Smooth muscle cell (in vitro differentiated cells): ENCODE data around the gene PDLIM5. TPM values are rescaled to one million over a fixed set of nuclear protein-coding genes. Genes with fewer than 3 reads are reported as not detected.

Experiments used
- DNase-seq: peaks from one replicate; lab custom pipeline; 2025; ENCODE audit not compliant: unreplicated experiment; lab: John Stamatoyannopoulos, UW
- H2AFZ ChIP-seq: fragments of 200-600 bp; sonication (generic); 2 replicates; pipeline ENCODE4 v1.6.0; 2016; ENCODE audit warnings: antibody characterized with exemption, low read depth, mild to moderate bottlenecking
- H3F3A ChIP-seq: fragments of 200-600 bp; sonication (generic); 2 replicates; pipeline ENCODE4 v1.6.0; 2017; ENCODE audit warnings: antibody characterized with exemption, low read depth
- H3K27ac ChIP-seq: fragments of 200-600 bp; sonication (generic); 2 replicates; pipeline ENCODE4 v1.5.1; 2016; ENCODE audit warnings: low read depth, mild to moderate bottlenecking
- H3K27me3 ChIP-seq: fragments of 200-600 bp; sonication (generic); 2 replicates; pipeline ENCODE4 v1.6.1; 2016; ENCODE audit warnings: low read depth, mild to moderate bottlenecking
- H3K36me3 ChIP-seq: fragments of 200-600 bp; sonication (generic); 2 replicates; pipeline ENCODE4 v1.5.1; 2016; ENCODE audit warnings: low read depth
- H3K4me1 ChIP-seq: fragments of 200-600 bp; sonication (generic); 2 replicates; pipeline ENCODE4 v1.5.1; 2016; ENCODE audit warnings: low read depth
- H3K4me2 ChIP-seq: fragments of 200-600 bp; sonication (generic); 2 replicates; pipeline ENCODE4 v1.6.0; 2016; ENCODE audit warnings: mild to moderate bottlenecking
- H3K4me3 ChIP-seq: fragments of 200-600 bp; sonication (generic); 2 replicates; pipeline ENCODE4 v1.5.1; 2016; ENCODE audit warnings: mild to moderate bottlenecking
- H3K79me2 ChIP-seq: fragments of 200-600 bp; sonication (generic); 2 replicates; pipeline ENCODE4 v1.6.0; 2016; ENCODE audit warnings: low read depth, mild to moderate bottlenecking
- H3K9ac ChIP-seq: fragments of 200-600 bp; sonication (generic); 2 replicates; pipeline ENCODE4 v1.6.0; 2016; ENCODE audit warnings: low read depth
- H3K9me3 ChIP-seq: fragments of 200-600 bp; sonication (generic); replicated peaks from 2 replicates; pipeline ENCODE4 v1.5.1; 2016; ENCODE audit warnings: low read depth
- H4K20me1 ChIP-seq: fragments of 200-600 bp; sonication (generic); 2 replicates; pipeline ENCODE4 v1.6.0; 2016; ENCODE audit warnings: low read depth
- WGBS: methylation state at CpG from one replicate; pipeline ENCODE4 v1.1.7; 2016; ENCODE audit warnings: low lambda C conversion rate; 5-methylcytosine and 5-hydroxymethylcytosine counted together
- polyA plus RNA-seq: library from polyadenylated mRNA; unstranded; fragments of >200 nt; fragmentation: Nextera tagmentation; extraction: Ambion mirVana; gene quantifications from 2 replicates; pipeline ENCODE4 v1.2.1, GENCODE V29; 2016
- total RNA-seq: library from RNA; depleted of rRNA; stranded (reverse); fragments of >200 nt; gene quantifications from 2 replicates; pipeline ENCODE4 v1.2.3, GENCODE V29; 2014
- TF ChIP-seq, protein P1 (sequence below): fragments of 200-600 bp; sonication (generic); IDR thresholded peaks from 2 replicates; pipeline ENCODE4 v1.5.1; 2017; ENCODE audit warnings: borderline replicate concordance, mild to moderate bottlenecking, antibody characterized with exemption; ENCODE audit not compliant: insufficient read depth, poor library complexity, severe bottlenecking

Gene PDLIM5
- total and polyA plus RNA-seq, 2 experiments from 2014 or later = 129 to 150 TPM

DNA sequence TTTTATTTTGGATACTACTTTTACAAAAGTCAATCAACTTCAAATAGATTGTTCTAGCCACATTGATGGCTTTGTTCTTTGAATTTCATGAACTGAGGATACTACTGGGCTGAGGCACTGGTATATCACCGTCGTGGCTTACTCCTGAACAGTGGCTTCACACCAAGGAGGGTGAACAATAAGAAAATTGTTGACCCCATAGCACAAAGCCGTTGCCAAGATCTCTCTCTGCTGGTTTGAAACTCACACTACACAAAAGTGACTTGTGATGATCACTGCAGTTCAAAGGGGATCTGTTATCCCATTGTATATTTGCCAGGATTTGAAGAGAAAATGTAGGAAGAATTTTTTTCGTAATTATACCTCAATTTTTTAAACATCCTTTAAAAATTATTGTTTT lies 119.6 kb downstream of the PDLIM5 start:
- 91% methylated on average over 4 of the region's 4 CpGs for WGBS

DNA sequence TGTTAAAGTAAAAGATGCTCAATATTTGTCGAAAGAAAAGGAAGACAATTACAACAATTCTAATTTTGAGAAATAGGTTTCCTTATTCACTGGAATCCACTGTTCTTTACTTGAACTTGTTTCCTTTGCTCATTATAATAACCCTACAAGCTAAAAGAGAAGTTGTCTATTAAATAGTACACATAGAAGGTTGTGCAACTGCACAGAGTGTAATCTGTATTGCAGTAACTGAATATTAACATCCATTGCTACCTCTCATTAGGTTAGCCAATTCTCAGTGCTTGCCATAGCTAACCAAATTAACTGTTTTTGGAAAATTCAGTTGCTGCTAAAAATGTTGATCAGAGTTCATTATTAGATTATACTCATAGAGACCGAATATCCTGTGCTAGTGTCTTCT lies 120.0 kb downstream of the PDLIM5 start:
- H4K20me1 ChIP-seq = no peaks in the 10 kb centered on the region
- H3F3A ChIP-seq = peaks cover 12% of the 10 kb centered on the region
- 99% methylated on average over 2 of the region's 2 CpGs for whole genome bisulfite sequencing
- no peaks in the 10 kb centered on the region for H3K9me3 ChIP-seq
- TF ChIP-seq, protein P1, sequence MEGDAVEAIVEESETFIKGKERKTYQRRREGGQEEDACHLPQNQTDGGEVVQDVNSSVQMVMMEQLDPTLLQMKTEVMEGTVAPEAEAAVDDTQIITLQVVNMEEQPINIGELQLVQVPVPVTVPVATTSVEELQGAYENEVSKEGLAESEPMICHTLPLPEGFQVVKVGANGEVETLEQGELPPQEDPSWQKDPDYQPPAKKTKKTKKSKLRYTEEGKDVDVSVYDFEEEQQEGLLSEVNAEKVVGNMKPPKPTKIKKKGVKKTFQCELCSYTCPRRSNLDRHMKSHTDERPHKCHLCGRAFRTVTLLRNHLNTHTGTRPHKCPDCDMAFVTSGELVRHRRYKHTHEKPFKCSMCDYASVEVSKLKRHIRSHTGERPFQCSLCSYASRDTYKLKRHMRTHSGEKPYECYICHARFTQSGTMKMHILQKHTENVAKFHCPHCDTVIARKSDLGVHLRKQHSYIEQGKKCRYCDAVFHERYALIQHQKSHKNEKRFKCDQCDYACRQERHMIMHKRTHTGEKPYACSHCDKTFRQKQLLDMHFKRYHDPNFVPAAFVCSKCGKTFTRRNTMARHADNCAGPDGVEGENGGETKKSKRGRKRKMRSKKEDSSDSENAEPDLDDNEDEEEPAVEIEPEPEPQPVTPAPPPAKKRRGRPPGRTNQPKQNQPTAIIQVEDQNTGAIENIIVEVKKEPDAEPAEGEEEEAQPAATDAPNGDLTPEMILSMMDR = no peak
- no peak overlapping the region for H3K9ac ChIP-seq
- H2AFZ ChIP-seq = no peak overlapping the region
- no peak overlapping the region for H3K4me3 ChIP-seq
- no peak for DNase-seq
- peaks cover 6% of the 10 kb centered on the region for H3K36me3 ChIP-seq
- H3K27ac ChIP-seq = no peak overlapping the region
- no peak overlapping the region for H3K4me2 ChIP-seq
- H3K4me1 ChIP-seq = peaks cover 22% of the 10 kb centered on the region
- peaks cover 90% of the 10 kb centered on the region for H3K79me2 ChIP-seq
- H3K27me3 ChIP-seq = no peaks in the 10 kb centered on the region

More for the DNA sequence above, 119.6 kb downstream of the PDLIM5 start:
- H3K27me3 ChIP-seq = no peaks in the 10 kb centered on the region
- H2AFZ ChIP-seq = no peak overlapping the region
- peaks cover 12% of the 10 kb centered on the region for H3F3A ChIP-seq
- TF ChIP-seq, protein P1 = no peak
- H3K79me2 ChIP-seq = peaks cover 90% of the 10 kb centered on the region
- no peak for DNase-seq
- no peaks in the 10 kb centered on the region for H3K9me3 ChIP-seq
- H3K9ac ChIP-seq = no peak overlapping the region
- H3K4me1 ChIP-seq = peaks cover 18% of the 10 kb centered on the region
- no peak overlapping the region for H3K4me2 ChIP-seq
- no peak overlapping the region for H3K4me3 ChIP-seq
- H3K27ac ChIP-seq = no peak overlapping the region
- no peaks in the 10 kb centered on the region for H4K20me1 ChIP-seq
- H3K36me3 ChIP-seq = peaks cover 3% of the 10 kb centered on the region

GRCh38 chr4:94574050-94574449 lies 122.3 kb downstream of the PDLIM5 start:
- no peak overlapping the region for H3K4me2 ChIP-seq
- WGBS = 95% methylated on average over 9 of the region's 9 CpGs
- H3K4me1 ChIP-seq = peaks cover 37% of the 10 kb centered on the region
- H3K4me3 ChIP-seq = no peak overlapping the region
- no peak overlapping the region for H3K9ac ChIP-seq
- peaks cover 12% of the 10 kb centered on the region for H3F3A ChIP-seq
- no peak overlapping the region for H3K27ac ChIP-seq
- H3K9me3 ChIP-seq = no peaks in the 10 kb centered on the region
- TF ChIP-seq, protein P1 = no peak
- no peak for DNase-seq
- peaks cover 71% of the 10 kb centered on the region for H3K79me2 ChIP-seq
- H3K36me3 ChIP-seq = peaks cover 6% of the 10 kb centered on the region
- H4K20me1 ChIP-seq = no peaks in the 10 kb centered on the region
- H2AFZ ChIP-seq = no peak overlapping the region
- no peaks in the 10 kb centered on the region for H3K27me3 ChIP-seq

DNA sequence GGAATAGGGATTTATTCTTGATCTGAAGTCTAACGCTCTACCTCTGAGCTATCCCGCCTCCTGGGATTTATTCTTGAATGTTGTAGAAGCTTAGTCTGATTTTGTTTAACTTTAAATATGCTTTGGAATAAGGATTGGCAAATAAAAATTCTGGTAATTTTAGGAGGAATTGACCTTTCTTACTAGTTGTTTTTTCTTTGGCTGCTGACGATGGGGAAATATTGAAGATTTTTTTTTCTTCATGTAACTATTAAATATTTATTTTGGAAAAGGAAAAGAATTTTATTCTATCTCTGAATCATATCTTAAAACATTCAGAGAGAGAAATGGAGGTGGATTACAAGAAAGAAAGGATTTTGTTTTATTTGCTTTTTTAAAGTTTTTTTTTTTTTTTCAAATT lies 122.9 kb downstream of the PDLIM5 start:
- Histone ChIP-seq H3K36me3 (peaks cover 6% of the 10 kb centered on the region), H3F3A (peaks cover 12% of the 10 kb centered on the region), H2AFZ (no peak overlapping the region), H3K9me3 (no peaks in the 10 kb centered on the region), H3K4me3 (no peak overlapping the region), H3K27me3 (no peaks in the 10 kb centered on the region), H3K79me2 (peaks cover 65% of the 10 kb centered on the region), H3K27ac (no peak overlapping the region), H3K4me2 (no peak overlapping the region), H4K20me1 (no peaks in the 10 kb centered on the region), H3K9ac (no peak overlapping the region), H3K4me1 (peaks cover 37% of the 10 kb centered on the region)
- TF ChIP-seq, protein P1 = no peak
- no peak for DNase-seq
- 98% methylated on average over 3 of the region's 3 CpGs for WGBS
